Measurements from ENCODE around the gene EID1.
"Not testable (repeated sequence)": the region's sequence is repeated elsewhere in the genome, so short reads cannot be mapped to it uniquely, and the experiment has no call there.

The EID1 gene

GRCh38 chr15:48871542-48871941, 6.4 kb upstream of the EID1 start:
- no peak for DNase-seq

- DNase-seq = no peak
Observed at GRCh38 chr15:48872632-48873031, 5.3 kb upstream of the EID1 start.

GRCh38 chr15:48875241-48875960, 2.5 kb upstream of the EID1 start:
- DNase-seq = no peak

GRCh38 chr15:48876057-48876456, 1.9 kb upstream of the EID1 start:
- no peak for DNase-seq

- DNase-seq = no peak
Observed at GRCh38 chr15:48880070-48880634, 2.2 kb downstream of the EID1 start.

- no peak for DNase-seq
Observed at GRCh38 chr15:48883699-48884098, 5.8 kb downstream of the EID1 start.

GRCh38 chr15:48887144-48887543, 9.2 kb downstream of the EID1 start:
- DNase-seq = no peak

- DNase-seq = no peak
Observed at GRCh38 chr15:48888191-48888590, 10.3 kb downstream of the EID1 start.

GRCh38 chr15:48888836-48889235, 10.9 kb downstream of the EID1 start:
- no peak for DNase-seq

GRCh38 chr15:48889925-48890324, 12.0 kb downstream of the EID1 start:
- DNase-seq = no peak

GRCh38 chr15:48890375-48890972, 12.5 kb downstream of the EID1 start:
- DNase-seq = no peak

GRCh38 chr15:48891232-48891765, 13.4 kb downstream of the EID1 start:
- no peak for DNase-seq

- DNase-seq = no peak
Observed at GRCh38 chr15:48893311-48893710, 15.4 kb downstream of the EID1 start.

GRCh38 chr15:48896869-48897814, 19.2 kb downstream of the EID1 start:
- no peak for DNase-seq

GRCh38 chr15:48898032-48898431, 20.1 kb downstream of the EID1 start:
- no peak for DNase-seq

- no peak for DNase-seq
Observed at GRCh38 chr15:48898446-48898845, 20.5 kb downstream of the EID1 start.

GRCh38 chr15:48899793-48900192, 21.9 kb downstream of the EID1 start:
- no peak for DNase-seq

- DNase-seq = no peak
Observed at GRCh38 chr15:48904758-48905157, 26.8 kb downstream of the EID1 start.

GRCh38 chr15:48905216-48905615, 27.3 kb downstream of the EID1 start:
- no peak for DNase-seq

- no peak for DNase-seq
Observed at GRCh38 chr15:48905847-48906246, 27.9 kb downstream of the EID1 start.

GRCh38 chr15:48909313-48909712, 31.4 kb downstream of the EID1 start:
- DNase-seq = not testable (repeated sequence)

- not testable (repeated sequence) for DNase-seq
Observed at GRCh38 chr15:48910554-48910953, 32.6 kb downstream of the EID1 start.

- no peak for DNase-seq
Observed at GRCh38 chr15:48913141-48913540, 35.2 kb downstream of the EID1 start.
